HG03354 (cell line): ENCODE results near the gene USP8.
A peak's percentile ranks its signal among the peaks of the same experiment; 100 is the strongest.
"Not testable (repeated sequence)": the region's sequence is repeated elsewhere in the genome, so short reads cannot be mapped to it uniquely, and the experiment has no call there.

Experiments
- ATAC-seq: cut with Tn5 transposase; IDR thresholded peaks from one replicate; pipeline ENCODE4 v1.9.1; 2021; ENCODE audit warnings: mild to moderate bottlenecking; ENCODE audit not compliant: unreplicated experiment, poor library complexity, severe bottlenecking

Gene USP8

DNA sequence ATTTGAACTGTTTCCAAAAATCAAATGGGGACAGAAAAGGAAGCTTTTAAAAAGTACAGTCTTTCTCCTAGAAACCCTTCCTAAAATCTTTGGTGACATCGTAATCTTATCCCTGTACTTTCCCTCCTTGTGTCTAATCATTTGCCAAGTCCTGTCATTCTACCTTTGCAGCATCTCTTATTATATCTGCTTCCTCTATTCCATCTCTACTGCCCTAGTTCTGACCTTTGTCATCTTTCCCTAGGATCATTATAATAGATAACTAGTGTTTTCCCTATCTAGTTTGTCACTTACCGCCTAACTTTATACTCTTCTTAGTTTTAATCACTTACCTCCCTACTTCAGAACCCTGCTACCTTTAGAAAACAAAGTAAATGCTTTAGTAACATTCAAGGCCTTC is 11.6 kb downstream of the USP8 start:
- ATAC-seq = no peak

DNA sequence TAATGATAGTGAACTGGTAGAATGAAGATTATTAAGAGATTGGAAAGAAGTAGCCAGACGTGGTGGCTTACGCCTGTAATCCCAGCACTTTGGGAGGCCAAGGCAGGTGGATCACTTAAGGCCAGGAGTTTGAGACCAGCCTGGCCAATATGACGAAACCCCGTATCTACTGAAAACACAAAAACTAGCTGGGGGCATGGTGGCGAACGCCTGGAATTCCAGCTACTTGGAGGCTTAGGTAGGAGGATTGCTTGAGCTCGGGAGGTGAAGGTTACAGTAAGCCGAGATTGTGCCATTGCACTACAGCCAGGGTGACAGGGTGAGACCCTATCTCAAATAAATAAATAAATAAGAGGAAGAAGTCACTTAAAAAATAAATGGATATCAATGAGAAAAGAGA is 14.0 kb downstream of the USP8 start:
- no peak for ATAC-seq

DNA sequence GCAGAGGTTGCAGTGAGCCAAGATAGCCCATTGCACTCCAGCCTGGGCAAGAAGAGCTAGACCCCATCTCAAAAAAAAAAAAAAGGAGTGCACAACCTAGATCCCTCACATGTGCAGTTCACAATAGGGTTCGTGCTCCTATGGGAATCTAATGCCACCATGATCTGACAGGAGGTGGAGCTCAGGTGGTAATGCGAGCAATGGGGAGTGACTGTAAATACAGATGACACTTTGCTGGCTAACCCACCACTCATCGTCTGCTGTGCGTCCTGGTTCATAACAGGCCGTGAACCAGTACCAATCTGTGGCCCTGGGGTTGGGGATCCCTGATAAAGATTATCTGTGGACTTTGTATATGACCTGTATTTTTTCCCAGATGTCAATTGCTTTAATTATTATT is 16.7 kb downstream of the USP8 start:
- ATAC-seq = no peak

DNA sequence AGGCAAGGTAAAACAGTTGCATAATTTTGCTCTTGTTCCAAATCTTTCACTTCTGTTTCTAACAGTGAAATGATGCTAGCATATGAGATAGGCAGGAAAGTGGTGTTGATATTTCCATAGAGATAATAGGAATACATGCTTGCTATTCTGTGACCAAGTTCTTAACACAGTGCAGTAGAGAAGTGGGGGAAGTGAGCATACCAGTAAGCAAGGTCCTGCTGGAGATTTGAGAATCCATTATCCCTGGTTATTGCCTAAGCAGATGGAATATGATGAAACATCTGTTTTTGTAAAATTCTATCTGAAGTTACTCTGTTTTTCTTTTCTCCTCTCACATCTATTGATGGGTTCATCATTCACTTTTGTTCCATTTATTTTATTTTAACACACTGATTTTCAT is 28.7 kb downstream of the USP8 start:
- no peak for ATAC-seq

DNA sequence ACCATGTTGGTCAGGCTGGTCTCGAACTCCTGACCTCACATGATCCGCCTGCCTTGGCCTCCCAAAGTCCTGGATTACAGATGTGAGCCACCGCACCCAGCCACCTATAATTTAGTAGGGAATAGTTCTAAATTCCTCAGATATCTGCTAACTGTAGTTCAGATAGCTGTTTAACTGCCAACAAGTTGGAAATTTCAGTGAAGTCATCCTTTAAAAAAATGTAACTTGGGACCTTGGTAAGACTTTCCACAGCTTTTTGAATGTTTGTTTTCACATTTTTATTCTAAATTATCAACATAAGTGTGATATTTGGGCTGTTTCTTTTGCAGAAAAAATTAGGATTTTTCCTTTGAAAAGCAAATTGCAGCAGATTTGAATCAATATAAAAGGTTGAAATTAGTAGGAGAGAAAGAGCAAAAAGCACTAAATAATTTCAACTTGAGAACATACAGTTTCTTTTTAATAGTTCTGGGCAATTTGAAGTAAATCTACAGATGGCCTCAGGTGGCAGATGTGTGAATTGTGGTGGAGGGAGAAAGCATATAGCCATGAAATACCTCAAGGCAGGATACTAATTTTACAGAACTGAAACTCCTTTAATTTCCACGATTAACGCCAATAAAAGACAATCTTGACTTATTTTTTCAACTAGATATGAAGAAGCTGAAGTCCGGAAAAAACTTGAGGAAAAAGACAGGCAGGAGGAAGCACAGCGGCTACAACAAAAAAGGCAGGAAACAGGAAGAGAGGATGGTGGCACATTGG is 34.3 kb downstream of the USP8 start:
- no peak for ATAC-seq

DNA sequence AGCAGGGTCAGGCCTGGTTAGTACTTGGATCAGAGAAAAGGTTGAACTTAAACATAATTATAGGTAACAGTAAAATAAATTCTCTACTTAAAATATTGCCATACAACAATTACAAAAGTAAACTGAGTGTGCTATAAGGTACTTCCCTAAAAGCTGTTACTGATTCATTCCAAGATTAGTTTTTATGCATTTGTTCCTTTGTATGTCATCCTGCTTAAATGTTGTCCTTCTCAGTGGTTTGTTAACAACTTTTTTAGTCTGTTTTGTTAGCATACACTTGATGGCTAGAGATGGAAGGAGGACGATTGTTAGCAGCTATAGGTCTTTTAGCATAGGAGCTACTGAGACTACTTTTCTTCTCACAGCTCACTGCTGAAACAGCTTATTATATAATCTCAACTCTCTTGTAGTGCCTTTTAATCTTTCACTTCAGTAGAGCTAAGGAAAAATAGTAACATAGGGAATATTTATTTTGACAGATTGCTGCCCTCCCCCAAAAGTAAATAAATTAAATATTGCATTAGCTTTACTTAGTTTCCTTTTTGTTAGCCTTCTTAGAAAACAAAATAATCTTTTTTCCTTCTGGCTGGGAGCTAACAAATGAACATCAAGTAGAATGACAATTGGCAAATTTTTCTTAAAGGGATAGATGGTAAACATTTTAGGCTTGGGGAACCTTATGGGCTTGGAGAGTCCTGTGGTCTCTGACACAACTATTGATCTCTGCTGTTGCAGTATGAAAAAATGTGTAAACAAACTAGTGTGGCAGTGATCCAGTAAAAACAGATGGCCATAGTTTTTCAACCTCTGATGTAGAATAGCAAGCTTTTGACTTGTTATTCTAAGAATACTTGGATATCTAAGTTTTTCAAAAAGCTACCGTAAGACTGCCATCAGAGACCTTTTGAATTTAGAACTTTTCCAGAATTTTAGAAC is 39.5 kb downstream of the USP8 start:
- no peak for ATAC-seq

DNA sequence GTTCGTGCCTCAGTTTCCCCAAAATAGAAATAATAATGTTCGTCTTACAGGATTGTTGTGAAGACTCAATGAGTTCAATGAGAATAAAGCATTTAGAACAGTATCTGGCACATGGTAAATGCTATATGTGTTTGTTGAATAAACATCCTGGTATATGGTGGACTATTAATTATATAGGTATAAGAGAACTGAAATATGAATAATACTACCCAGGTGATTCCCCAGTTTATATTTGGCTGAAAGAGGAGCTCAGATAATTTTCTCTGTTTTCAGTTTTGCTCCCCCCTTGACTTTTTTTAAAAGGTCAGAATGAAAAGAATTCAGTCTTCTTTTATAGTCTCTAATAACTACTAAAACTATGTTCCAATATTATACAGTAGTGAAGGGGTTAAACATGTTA is 46.9 kb downstream of the USP8 start:
- ATAC-seq = no peak

DNA sequence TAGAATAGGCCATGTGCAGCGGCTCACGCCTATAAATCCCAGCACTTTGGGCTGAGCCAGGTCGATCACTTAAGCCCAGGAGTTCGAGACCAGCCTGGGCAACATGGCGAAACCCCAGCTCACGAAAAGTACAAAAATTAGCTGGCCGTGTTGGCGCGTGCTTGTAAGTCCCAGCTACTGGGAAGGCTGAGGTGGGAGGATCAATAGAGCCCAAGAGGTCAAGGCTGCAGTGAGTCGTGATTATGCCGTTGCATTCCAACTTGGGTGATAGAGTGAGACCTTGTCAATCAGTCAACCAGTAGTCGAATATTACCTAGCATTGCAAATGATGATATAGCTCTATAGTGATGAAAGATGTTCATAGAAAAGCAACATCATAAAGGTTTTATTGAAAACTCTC is 51.9 kb downstream of the USP8 start:
- ATAC-seq = no peak

DNA sequence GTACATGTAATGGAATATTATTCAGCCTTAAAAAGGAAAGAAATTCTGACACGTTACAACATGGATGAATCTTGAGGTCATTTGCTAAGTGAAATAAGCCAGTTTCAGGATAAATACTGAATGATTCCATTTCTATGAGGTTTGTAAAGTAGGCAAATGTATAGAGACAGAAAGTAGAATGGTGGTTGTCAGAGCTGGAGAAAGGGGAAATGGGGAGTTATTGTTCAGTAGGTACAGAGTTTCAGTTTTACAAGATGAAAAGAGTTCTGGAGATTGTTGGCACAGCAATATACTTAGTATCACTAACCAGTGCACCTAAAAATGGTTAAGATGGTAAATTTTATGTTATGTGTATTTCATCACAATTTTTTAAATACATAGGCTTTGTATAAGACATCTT is 60.6 kb downstream of the USP8 start:
- ATAC-seq = peak; percentile 79

DNA sequence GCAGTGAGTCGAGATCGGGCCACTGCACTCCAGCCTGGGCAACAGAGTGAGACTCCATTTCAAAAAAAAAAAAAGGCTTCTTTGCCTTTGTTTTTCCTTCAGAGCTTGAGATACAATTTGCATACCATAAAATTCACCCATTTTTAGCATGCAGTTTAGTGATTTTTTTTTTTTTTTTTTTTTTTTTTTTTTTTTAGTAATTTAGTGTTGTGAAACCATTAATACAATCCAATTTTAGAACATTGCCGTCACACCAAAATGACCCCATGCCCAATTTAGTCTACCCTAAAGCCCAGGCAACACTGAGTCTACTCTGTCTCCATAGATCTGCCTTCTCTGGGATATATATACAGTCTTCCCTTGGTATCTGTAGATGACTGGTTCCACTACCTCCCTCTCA is 61.2 kb downstream of the USP8 start:
- ATAC-seq = peak; percentile 26

DNA sequence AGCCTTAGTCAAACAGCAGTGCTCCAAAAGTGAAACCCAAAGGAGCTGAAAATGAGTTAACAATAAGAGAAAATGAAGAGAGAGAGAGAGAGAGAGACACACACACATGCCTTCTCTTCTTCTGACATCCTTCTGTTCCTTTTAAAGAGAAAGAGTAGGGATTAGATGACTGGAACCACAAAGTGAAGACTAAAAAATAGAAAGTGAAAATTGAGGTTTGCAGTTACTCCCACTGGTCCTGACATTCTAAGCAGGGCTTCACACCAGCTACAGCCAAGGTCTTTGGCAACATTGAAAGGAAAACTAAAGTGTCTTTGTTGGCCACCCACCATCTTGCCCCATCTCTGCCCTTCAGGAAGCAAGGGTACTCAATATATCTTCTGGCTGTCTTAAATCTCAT is 63.1 kb downstream of the USP8 start:
- ATAC-seq = no peak

DNA sequence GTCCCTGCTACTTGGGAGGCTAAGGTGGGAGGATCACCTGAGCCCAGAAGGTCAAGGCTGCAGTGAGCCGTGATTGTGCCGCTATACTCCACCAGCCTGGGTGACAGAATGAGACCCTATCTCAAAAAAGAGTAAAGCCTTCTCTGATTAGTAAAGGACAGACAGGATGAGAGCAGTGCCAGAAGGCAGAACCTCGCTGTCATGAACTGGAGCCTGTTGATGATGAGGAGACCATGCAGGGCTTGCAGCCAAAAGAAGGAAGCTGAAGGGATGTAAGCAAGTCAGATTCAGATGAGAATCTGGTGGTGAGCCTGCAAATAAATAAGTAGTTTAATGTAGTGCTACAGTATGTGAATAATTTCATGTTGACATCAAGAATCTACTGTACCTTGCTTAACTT is 69.4 kb downstream of the USP8 start:
- ATAC-seq = no peak

DNA sequence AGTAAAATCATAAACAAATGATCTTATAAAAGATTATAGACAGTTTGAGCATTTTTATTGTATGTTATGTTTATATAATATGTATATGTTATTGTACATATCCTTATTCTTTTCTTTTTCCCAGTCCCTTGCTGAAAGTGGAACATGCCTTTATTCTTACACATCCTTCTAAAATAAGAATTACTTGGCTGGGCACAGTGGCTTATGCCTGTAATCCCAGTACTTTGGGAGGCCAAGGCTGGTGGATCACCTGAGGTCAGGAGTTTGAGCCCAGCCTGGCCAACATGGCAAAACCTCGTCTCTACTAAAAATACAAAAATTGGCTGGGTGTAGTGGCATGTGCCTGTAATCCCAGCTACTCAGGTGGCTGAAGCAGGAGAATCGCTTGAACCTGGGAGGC is 70.3 kb downstream of the USP8 start:
- not testable (repeated sequence) for ATAC-seq

DNA sequence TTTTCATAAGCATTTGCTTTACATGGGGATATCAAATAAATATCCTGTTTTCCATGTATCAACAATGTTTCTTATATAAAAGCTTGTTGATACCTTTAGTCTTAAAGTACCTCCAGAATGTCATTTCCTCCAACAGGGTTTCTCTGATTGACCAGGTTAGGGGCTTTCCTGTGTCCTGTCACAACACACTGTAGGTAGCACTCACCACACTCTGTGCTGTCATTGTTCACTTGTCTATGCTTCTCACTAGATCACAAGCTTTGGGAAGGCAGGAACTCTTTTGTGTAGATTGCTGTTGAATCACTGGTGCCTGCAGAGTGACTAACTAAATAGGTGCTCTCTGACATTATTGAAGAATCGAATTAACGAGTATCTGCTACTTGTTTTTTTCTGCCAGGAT is 72.5 kb downstream of the USP8 start:
- ATAC-seq = no peak

DNA sequence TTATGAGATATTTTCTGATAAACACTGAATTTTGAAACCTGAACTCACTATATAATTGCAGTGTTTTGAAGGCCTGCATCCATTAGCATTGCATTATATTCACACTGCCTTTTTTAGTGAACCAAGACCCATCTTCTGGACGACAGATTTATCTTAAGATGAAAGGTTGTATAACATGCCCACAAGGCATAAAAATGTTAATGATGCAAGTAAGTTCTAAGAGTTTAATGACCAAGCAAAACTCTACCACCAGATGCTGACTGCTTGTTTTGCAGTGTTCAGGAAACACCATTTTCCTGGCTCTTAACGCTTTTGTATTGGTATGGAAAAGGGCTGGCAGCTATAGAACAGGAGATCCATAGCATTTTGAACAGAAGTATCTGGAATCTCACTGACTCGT is 76.1 kb downstream of the USP8 start:
- no peak for ATAC-seq

DNA sequence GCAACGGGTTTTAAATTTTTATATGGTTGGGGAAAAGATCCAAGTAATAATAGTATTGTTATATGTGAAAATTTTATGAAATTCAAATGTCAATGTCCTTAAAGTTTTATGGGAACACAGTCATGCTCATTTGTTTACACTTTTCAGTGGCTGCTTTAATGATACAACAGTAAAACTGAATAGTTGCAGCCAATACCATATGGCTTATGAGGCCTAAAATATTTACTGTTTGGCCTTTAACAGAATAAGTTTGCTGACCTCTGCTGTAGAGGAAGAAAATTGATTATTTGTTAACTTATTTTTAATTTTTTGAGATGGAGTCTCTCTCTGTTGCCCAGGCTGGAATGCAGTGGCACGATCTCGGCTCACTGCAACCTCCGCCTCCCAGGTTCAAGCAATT is 77.6 kb downstream of the USP8 start:
- no peak for ATAC-seq

DNA sequence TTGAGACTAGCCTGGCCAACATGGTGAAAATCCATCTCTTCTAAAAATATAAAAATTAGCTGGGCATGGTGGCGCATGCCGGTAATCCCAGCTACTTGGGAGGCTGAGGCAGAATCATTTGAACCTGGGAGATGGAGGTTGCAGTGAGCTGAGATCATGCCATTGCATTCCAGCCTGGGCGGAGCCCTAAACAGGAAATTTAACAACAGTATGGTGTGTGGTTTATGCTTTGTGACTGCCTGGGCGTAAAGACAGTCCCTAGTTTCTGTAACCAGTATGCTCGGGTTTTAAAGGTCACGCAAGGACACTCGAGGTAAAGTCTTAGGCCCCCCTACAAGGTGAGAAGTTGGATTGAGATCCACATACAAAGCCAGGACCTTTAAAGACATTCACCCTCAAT is 78.9 kb downstream of the USP8 start:
- ATAC-seq = no peak

DNA sequence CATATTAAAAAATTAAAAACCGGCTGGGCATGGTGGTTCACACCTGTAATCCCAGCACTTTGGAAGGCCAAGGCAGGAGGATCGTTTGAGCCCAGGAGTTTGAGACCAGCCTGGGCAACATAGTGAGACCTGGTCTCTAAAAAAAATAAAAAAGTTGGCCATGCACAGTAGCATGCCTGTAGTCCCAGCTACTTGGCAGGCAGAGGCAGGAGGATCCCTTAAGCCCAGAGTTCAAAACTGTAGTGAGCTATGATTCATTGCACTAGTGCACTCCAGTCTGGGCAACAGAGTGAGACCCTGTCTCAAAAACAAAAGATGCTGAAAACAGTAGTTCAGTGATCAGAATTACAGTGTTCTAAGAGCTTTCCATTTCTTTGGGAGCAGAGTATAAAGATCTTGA is 81.5 kb downstream of the USP8 start:
- not testable (repeated sequence) for ATAC-seq

DNA sequence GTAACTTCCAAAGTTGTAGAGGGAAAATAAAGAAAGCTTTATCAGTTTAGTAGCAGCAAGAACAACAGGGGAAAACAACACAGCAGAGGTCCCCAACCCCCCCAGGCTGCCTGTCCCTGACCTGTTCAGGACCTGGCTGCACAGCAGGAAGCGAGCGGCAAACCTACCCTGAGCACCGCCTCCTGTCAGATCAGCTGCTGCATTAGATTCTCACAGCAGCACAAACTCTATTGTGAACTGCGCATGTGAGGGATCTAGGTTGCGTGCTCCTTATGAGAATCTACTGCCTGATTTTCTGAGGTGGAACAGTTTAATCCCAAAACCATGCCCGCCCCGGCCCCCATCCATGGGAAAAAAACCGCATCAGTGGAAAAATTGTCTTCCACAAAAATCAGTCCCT is 81.9 kb downstream of the USP8 start:
- ATAC-seq = no peak

DNA sequence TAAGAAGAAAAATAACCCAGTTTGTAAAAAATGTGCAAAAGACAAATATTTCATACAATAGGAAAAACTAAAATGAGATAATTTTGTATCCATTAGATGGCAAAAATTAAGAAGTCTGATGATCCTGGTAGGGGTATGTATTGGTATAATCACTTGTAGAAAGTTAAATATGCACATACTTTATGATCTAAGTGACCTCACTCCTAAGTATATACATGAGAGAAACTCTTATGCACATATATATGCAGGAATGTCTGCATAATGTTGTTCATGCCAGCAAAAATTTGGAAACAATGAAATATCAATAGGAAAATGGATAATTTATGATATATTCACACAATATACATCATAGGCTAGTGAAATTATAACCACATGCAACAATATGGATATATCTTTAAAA is 88.8 kb downstream of the USP8 start:
- no peak for ATAC-seq

DNA sequence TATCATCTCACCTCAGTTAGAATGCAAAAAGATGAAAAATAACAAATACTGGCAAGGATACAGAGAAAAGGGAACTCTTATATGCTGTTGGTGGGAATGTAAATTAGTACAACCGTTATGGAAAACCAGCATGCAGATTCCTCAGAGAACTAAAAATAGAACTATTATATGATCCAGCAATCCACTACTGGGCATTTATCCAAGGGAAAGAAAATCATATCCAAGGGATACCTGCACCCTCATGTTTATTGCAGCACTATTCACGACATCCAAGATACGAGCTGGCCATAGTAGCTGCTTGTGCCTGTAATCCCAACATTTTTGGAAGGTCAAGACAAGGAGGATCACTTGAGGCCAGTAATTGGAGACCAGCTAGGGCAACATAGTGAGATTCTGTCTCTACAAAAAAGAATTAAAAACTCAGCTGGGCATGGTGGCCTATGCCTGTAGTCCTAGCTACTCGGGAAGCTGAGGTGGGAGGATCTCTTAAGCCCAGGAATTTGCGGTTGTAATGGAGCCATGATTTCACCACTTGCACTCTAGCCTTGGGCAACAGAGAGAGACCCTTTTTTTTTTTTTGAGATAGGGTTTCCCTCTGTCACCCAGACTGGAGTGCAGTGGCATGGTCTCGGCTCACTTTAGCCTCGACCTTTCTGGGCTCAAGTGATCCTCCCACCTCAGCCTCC is 95.7 kb downstream of the USP8 start:
- no peak for ATAC-seq
